ENCODE data around the gene TRIP11. TPM values are rescaled to one million over a fixed set of nuclear protein-coding genes. Genes with fewer than 3 reads are reported as not detected.

The TRIP11 gene
- total RNA-seq, 1 donor from 2014 or later, result 80.5 TPM

- intact Hi-C loops (cut with DNase I), result no loop called here
- DNase-seq (ENCODE audit: low spot score) (no peak), ATAC-seq (no peak)
Observed at GRCh38 chr14:92014040-92014439, 25.8 kb downstream of the TRIP11 start.

- ATAC-seq, result no peak
- intact Hi-C loops (cut with DNase I), result no loop called here
- no peak for DNase-seq (ENCODE audit: low spot score)
Observed at GRCh38 chr14:92012121-92012748, 27.6 kb downstream of the TRIP11 start.

- DNase-seq (ENCODE audit: low spot score) (no peak), ATAC-seq (no peak)
- intact Hi-C loops (cut with DNase I), result no loop called here
Observed at GRCh38 chr14:92010644-92011043, 29.2 kb downstream of the TRIP11 start.

- no peak for DNase-seq (ENCODE audit: low spot score)
- intact Hi-C loops (cut with DNase I), result no loop called here
- no peak for ATAC-seq
Observed at GRCh38 chr14:92009604-92010003, 30.3 kb downstream of the TRIP11 start.

DNA sequence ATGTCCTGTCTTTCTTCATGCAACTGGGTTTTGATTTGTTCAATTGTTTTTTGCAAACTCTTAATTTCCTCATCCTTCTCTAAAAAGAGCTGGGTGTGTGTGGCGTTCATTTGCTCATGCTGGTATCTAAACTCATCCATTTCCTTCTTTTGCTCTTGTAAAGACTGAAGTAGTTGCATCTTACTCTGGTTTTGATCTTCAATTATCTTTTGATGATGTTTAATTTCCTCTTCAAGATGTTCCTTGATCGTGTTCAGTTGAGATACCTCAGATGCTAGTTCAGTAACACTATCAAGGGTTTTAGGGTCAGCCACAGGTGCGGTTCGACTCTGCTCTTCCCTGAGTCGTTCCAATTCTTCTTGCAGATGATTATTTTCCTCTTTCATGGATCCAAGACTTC, 34.8 kb downstream of the TRIP11 start:
- ATAC-seq, result no peak
- DNase-seq (ENCODE audit: low spot score), result no peak
- intact Hi-C loops (cut with DNase I), result loop anchor here (2.0 kb wide), 1 partner anchor 78 kb away; no protein-coding TSS in a partner anchor

DNA sequence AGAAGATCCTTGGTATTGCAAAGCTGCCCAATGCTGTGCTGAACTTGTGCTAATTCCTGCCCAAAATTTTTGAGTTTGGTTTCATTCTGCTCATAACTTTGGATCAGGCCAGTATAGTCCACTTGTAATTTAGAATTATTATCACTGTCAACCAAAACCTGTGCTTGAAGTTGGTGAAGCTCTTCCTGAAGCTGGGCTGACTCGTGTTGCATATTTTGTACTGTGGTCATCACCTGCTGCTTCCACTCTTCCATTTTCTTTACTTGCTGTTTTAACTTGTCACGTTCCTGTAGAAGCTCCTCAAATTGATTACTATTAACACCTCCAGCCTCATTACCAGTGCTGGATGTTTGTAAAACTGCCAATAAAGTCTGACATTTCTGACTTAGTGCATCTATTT, 35.8 kb downstream of the TRIP11 start:
- intact Hi-C loops (cut with DNase I), result loop anchor here (2.0 kb wide), 1 partner anchor 77 kb away; no protein-coding TSS in a partner anchor
- no peak for ATAC-seq
- no peak for DNase-seq (ENCODE audit: low spot score)

DNA sequence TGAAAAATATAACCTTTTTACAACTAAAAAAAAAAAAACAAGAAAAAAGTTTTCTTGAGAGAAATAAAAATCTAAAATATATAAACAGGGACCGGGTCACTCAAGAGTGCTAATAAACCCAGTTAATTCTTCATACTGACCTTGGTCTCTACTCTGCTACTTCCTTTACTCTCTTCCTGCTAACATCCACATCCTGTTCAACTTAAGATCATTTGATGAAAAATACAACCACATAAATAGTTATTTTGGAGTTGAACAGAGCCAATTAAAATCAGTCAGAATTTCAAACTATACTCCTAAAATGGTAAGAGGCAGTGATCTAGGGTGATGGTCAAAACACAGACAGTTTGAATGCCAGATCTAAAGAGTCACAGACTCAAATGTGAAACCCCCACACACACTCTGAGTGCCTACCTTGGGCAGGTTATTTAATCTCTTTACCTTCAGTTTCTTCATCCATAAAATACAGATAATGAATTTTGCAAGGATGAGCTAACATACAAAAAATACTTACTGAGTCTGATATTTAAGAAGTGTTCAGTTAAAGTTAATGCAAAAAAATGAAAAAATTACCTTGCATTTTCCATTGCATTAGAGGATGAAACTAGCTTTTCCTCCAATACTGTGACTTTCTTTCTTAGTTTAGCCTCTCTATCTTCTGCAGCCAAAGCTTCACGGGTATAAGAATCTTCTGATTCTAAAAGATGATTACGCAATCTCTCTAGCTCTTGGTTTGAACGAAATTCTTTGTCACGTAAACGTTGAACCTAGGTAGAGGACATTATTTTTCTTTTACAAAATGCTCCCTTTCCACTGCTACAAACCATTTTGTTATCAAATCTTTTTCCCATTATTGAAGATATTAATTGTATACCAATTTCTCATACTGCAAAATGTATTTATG, 40.9 kb downstream of the TRIP11 start:
- DNase-seq (ENCODE audit: low spot score) (no peak), ATAC-seq (no peak)
- intact Hi-C loops (cut with DNase I), result no loop called here

DNA sequence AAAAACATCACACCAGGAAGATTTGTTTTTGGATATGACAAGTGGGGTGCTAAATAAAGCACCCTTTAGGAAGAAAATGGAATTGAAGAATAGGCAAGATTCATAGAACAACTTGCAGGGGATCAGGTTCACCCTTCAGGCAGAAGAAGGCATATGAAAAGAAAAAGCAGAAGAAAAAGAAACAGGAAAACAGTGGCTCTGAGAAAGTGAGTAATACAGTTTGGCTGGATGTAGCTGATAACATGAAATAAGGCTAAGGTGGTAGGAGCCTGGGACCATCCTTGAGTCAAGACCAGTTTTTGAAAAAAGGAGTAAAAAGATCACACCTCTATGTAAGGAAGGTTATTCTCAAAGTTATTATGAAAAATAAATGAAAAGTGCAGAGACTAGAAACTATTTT, 42.4 kb downstream of the TRIP11 start:
- DNase-seq (ENCODE audit: low spot score) (no peak), ATAC-seq (no peak)
- intact Hi-C loops (cut with DNase I), result no loop called here

DNA sequence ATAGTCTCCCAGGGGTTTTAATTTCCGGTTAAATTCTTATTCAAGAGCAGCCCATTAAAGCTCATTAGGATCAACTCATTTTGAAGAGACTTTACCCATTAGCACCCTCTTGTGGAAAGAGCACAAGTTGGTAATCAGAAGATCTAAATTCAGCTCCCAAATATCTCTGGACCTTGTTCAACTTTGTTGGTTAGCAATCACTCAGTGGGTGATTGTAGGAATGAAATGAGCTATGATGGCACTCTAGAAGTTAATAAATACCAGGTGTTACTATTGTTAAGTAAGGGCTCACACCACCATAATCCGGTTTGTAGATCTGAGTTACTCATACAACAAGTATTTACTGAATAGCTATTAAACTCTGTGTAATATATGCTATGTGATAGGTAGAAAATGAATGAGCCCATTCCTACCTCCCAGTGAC, 42.9 kb downstream of the TRIP11 start:
- DNase-seq (ENCODE audit: low spot score) (no peak), ATAC-seq (peak; percentile 65)
- intact Hi-C loops (cut with DNase I), result no loop called here

DNA sequence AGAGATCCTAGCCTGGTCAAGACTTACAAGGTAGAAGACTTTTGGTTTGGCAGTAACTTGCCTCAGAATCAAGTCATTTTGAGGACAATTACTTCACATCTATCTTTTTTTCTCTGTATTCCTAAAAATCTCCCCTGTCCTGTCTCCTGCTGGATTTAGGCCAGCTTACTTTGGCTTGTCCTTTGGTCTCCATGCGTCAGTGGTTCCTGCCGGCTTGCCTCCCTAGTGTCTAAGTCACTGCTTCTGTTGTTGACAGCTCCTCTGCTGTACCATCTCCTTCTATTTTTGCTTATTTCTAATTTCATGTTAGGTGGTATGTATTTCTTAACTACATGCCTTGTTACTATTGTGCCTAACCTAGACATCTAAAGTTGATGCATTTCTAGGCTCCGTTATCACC, 52.7 kb downstream of the TRIP11 start:
- ATAC-seq (no peak), DNase-seq (ENCODE audit: low spot score) (no peak)
- intact Hi-C loops (cut with DNase I), result no loop called here

DNA sequence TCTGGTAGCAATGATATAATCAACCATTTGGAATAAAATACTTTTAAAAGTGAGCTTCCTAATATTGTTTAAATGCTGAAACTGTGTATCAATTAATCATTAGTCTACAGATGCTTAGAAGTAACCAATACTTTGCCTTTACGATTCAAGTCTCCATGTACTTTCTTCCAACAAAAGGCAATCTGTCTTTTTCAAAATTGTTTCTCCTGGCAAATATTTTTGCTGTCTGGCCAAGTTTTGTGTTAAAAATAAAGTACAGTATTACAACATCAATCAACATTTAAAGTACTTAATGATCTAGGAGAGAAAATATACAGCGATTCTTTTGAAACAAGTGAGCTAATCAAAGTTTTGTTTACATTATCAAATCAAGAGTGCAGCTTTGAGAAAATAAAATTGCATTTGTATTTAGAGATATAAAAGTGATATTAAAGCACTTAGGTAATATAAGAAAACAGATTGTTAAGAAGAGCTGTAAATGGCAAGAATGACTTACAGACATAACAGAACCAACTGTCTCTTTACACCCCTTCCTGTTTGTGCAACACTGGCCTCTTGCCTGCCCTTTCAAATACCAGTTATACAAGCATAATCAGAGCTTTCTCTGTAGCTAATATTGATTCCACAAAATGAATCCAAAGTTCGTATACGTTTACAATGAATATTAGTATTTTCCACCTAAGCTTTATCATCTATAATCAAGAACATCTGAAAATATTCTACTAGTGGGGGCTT, 54.2 kb downstream of the TRIP11 start:
- intact Hi-C loops (cut with DNase I), result no loop called here
- ATAC-seq (peak; percentile 44), DNase-seq (ENCODE audit: low spot score) (no peak)

- ATAC-seq (no peak), DNase-seq (ENCODE audit: low spot score) (no peak)
- intact Hi-C loops (cut with DNase I), result no loop called here
Observed at GRCh38 chr14:91985008-91985407, 54.9 kb downstream of the TRIP11 start.

DNA sequence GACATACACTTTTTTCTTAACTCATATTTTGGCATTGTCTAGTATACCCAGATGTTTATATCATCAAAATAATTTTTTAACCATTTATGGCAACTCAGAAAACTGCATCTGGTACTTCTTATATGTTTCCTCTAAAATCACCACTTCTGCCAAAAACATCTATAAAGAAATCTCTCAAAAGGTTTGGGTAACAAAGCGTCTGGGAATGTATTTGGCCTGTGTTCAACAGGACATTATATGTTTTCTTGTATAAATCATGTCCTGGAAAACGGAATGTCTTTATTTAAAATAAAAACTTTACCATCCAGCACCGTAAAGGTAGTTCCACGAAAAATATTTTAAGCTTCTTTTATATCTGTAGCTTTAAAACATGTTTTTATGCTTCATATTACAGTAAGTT, 56.3 kb downstream of the TRIP11 start:
- no peak for DNase-seq (ENCODE audit: low spot score)
- intact Hi-C loops (cut with DNase I), result no loop called here
- no peak for ATAC-seq

- intact Hi-C loops (cut with DNase I), result no loop called here
- ATAC-seq (peak; percentile 74), DNase-seq (ENCODE audit: low spot score) (no peak)
Observed at GRCh38 chr14:91980157-91980556, 59.7 kb downstream of the TRIP11 start.

GRCh38 chr14:91977884-91978283, 62.0 kb downstream of the TRIP11 start:
- intact Hi-C loops (cut with DNase I), result no loop called here
- ATAC-seq (no peak), DNase-seq (ENCODE audit: low spot score) (no peak)

- intact Hi-C loops (cut with DNase I), result no loop called here
- DNase-seq (ENCODE audit: low spot score), result no peak
- ATAC-seq, result no peak
Observed at GRCh38 chr14:91975763-91976162, 64.1 kb downstream of the TRIP11 start.

GRCh38 chr14:91971188-91971778, 68.6 kb downstream of the TRIP11 start:
- no peak for DNase-seq (ENCODE audit: low spot score)
- intact Hi-C loops (cut with DNase I), result no loop called here
- ATAC-seq, result no peak

GRCh38 chr14:91968280-91968679, 71.6 kb downstream of the TRIP11 start:
- ATAC-seq, result no peak
- intact Hi-C loops (cut with DNase I), result no loop called here
- DNase-seq (ENCODE audit: low spot score), result no peak

GRCh38 chr14:91964724-91965123, 75.1 kb downstream of the TRIP11 start:
- intact Hi-C loops (cut with DNase I), result no loop called here
- ATAC-seq (no peak), DNase-seq (ENCODE audit: low spot score) (no peak)
